ENCODE data around the gene ANO1. TPM values are rescaled to one million over a fixed set of nuclear protein-coding genes. Genes with fewer than 3 reads are reported as not detected.
A peak's percentile ranks its signal among the peaks of the same experiment; 100 is the strongest.

Gene ANO1
- total RNA-seq, 1 experiment from 2014 or later, result 184 TPM

DNA sequence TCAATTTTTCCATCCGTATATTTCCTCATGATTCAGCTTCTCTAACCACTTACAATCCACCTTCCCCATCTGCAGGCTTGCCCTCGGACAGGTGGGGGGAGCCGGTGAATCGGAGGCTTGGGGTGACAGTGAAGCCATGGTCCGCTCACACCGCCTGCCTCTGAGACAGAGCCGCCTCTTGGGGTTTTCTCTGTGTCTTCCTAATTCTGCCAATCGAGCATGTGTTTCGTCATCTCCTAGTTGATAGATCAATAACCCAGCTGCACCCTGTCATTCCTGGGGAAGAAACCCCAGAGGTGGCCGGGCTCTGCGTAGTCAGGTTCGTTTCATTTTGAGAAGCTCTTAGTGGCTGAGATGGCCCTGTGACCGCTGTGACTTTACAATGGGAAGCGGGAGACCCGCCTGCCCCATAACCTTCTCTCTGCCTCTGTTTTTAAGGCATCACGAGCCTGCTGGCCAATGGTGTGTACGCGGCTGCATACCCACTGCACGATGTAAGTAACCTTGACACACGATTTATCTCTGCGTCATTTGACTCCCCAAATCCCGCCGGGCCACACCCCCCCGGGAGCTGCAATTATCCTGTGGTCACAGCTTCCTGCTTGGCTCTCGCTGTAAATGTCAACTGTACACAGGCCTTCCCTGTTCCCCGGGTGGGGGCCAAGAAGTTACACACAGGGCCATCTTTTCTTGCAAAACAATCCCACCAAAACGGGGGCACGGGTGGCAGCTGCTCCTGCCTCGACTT is 33.3 kb downstream of the ANO1 start:
- ATAC-seq (peak; percentile 55), DNase-seq (peak; percentile 31)
- no peak overlapping the region for H3K27ac ChIP-seq (ENCODE audit: low read length)
- no peaks in the 10 kb centered on the region for H3K9me3 ChIP-seq (ENCODE audit: low read length)
- no peaks in the 10 kb centered on the region for H4K20me1 ChIP-seq (ENCODE audit: low read length)
- no peak overlapping the region for H3K4me2 ChIP-seq (ENCODE audit: low read length)
- no peaks in the 10 kb centered on the region for H3K9me2 ChIP-seq (replicated peaks; ENCODE audit: low read length)
- TF ChIP-seq, protein P1, sequence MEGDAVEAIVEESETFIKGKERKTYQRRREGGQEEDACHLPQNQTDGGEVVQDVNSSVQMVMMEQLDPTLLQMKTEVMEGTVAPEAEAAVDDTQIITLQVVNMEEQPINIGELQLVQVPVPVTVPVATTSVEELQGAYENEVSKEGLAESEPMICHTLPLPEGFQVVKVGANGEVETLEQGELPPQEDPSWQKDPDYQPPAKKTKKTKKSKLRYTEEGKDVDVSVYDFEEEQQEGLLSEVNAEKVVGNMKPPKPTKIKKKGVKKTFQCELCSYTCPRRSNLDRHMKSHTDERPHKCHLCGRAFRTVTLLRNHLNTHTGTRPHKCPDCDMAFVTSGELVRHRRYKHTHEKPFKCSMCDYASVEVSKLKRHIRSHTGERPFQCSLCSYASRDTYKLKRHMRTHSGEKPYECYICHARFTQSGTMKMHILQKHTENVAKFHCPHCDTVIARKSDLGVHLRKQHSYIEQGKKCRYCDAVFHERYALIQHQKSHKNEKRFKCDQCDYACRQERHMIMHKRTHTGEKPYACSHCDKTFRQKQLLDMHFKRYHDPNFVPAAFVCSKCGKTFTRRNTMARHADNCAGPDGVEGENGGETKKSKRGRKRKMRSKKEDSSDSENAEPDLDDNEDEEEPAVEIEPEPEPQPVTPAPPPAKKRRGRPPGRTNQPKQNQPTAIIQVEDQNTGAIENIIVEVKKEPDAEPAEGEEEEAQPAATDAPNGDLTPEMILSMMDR (conservative IDR thresholded peaks at IDR 0.05; ENCODE audit: low read depth, low read length), result no peak
- TF ChIP-seq EZH2 (IDR thresholded peaks at IDR 0.05; ENCODE audit: low read length, unreplicated experiment) (no peak), EZH2phosphoT487 (IDR thresholded peaks at IDR 0.05; ENCODE audit: borderline replicate concordance, low read length) (no peak)
- no peak overlapping the region for H3K4me3 ChIP-seq (ENCODE audit: low read length)
- H3K4me1 ChIP-seq (ENCODE audit: insufficient read depth, low read length), result no peaks in the 10 kb centered on the region
- POLR2A ChIA-PET (ENCODE audit: unreplicated experiment), result no interaction called here
- no peaks in the 10 kb centered on the region for H3K79me2 ChIP-seq (ENCODE audit: low read length)
- H3K9ac ChIP-seq (ENCODE audit: low read length), result no peak overlapping the region
- CTCF ChIA-PET, result no interaction called here
- H3F3A ChIP-seq (ENCODE audit: low read length, unreplicated experiment), result no peaks in the 10 kb centered on the region
- TSS peak; percentile 15 for BruUV-seq (replicated peaks)
- peaks cover 85% of the 10 kb centered on the region for H3K36me3 ChIP-seq (ENCODE audit: low read depth, low read length)
- intact Hi-C loops (cut with micrococcal nuclease), result no loop called here
- H3K27me3 ChIP-seq (ENCODE audit: low read length), result no peaks in the 10 kb centered on the region
- no peak overlapping the region for H2AFZ ChIP-seq (ENCODE audit: low read length)

DNA sequence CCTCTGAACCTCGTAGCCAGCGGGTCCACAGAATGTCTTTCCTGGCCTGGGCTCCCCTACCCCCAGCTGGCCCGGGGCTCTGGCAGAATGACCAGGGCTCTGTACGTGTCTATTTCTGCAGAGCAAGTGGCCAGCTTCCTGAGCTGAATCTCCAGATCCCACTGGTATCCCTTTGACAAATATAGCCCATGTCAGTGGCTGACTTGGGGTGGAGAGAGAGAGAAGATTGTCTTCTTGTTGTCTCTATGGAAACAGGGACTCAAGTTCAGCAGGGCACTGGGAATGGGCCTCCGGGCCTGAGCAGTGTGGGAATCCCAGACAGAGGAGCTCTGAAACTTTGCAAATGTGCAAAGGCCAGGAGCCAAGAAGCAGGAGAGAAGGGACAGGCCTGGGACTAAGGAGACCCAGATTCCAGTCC is 33.9 kb downstream of the ANO1 start:
- no peaks in the 10 kb centered on the region for H4K20me1 ChIP-seq (ENCODE audit: low read length)
- no peak overlapping the region for H3K4me3 ChIP-seq (ENCODE audit: low read length)
- intact Hi-C loops (cut with micrococcal nuclease), result no loop called here
- H3K4me1 ChIP-seq (ENCODE audit: insufficient read depth, low read length), result no peaks in the 10 kb centered on the region
- H3K9me3 ChIP-seq (ENCODE audit: low read length), result no peaks in the 10 kb centered on the region
- no peak overlapping the region for H3K4me2 ChIP-seq (ENCODE audit: low read length)
- no peak overlapping the region for H3K27ac ChIP-seq (ENCODE audit: low read length)
- TF ChIP-seq, protein P1 (conservative IDR thresholded peaks at IDR 0.05; ENCODE audit: low read depth, low read length), result no peak
- TF ChIP-seq EZH2 (IDR thresholded peaks at IDR 0.05; ENCODE audit: low read length, unreplicated experiment) (no peak), EZH2phosphoT487 (IDR thresholded peaks at IDR 0.05; ENCODE audit: borderline replicate concordance, low read length) (no peak)
- ATAC-seq, result no peak
- no peaks in the 10 kb centered on the region for H3K9me2 ChIP-seq (replicated peaks; ENCODE audit: low read length)
- no peaks in the 10 kb centered on the region for H3K27me3 ChIP-seq (ENCODE audit: low read length)
- H3F3A ChIP-seq (ENCODE audit: low read length, unreplicated experiment), result no peaks in the 10 kb centered on the region
- CTCF ChIA-PET, result no interaction called here
- POLR2A ChIA-PET (ENCODE audit: unreplicated experiment), result no interaction called here
- no peak overlapping the region for H2AFZ ChIP-seq (ENCODE audit: low read length)
- H3K79me2 ChIP-seq (ENCODE audit: low read length), result no peaks in the 10 kb centered on the region
- no peak for DNase-seq
- BruUV-seq (replicated peaks), result no TSS peak
- peaks cover 86% of the 10 kb centered on the region for H3K36me3 ChIP-seq (ENCODE audit: low read depth, low read length)
- no peak overlapping the region for H3K9ac ChIP-seq (ENCODE audit: low read length)

DNA sequence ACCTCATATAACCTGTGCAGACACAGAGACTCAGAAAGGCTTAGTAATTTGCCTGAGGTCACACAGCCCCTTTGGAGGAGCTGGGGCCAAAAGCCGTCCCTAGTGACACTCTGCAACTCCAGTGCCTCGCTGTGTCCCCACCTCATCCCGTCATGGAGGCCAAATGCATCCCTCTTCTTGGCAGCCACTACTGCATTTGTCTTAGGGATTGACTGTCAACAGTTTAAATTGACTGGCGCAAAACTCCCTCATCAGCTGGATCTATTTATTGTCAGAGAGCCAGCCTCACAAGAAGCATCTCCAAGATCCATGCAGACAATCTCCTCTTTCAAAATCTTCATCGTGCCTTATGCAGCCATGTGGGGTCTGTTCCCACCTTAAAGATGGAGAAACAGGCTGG is 35.7 kb downstream of the ANO1 start:
- intact Hi-C loops (cut with micrococcal nuclease), result no loop called here
- Histone ChIP-seq H3K9me2 (replicated peaks; ENCODE audit: low read length) (no peaks in the 10 kb centered on the region), H3K27me3 (ENCODE audit: low read length) (no peaks in the 10 kb centered on the region), H3K79me2 (ENCODE audit: low read length) (no peaks in the 10 kb centered on the region), H3K4me1 (ENCODE audit: insufficient read depth, low read length) (no peaks in the 10 kb centered on the region), H3K4me3 (ENCODE audit: low read length) (no peak overlapping the region), H2AFZ (ENCODE audit: low read length) (no peak overlapping the region), H3K9me3 (ENCODE audit: low read length) (no peaks in the 10 kb centered on the region), H3K36me3 (ENCODE audit: low read depth, low read length) (peaks cover 87% of the 10 kb centered on the region), H3K9ac (ENCODE audit: low read length) (no peak overlapping the region), H4K20me1 (ENCODE audit: low read length) (no peaks in the 10 kb centered on the region), H3K27ac (ENCODE audit: low read length) (no peak overlapping the region), H3F3A (ENCODE audit: low read length, unreplicated experiment) (no peaks in the 10 kb centered on the region), H3K4me2 (ENCODE audit: low read length) (no peak overlapping the region)
- no peak for DNase-seq
- TF ChIP-seq EZH2phosphoT487 (IDR thresholded peaks at IDR 0.05; ENCODE audit: borderline replicate concordance, low read length) (no peak), EZH2 (IDR thresholded peaks at IDR 0.05; ENCODE audit: low read length, unreplicated experiment) (no peak)
- TF ChIP-seq, protein P1 (conservative IDR thresholded peaks at IDR 0.05; ENCODE audit: low read depth, low read length), result no peak
- ATAC-seq, result no peak
- CTCF ChIA-PET, result no interaction called here
- POLR2A ChIA-PET (ENCODE audit: unreplicated experiment), result no interaction called here
- no TSS peak for BruUV-seq (replicated peaks)

Data from PC-3 (cell line).